Karpas-422 (cell line): ENCODE data around the gene RASSF3. TPM values are rescaled to one million over a fixed set of nuclear protein-coding genes. Genes with fewer than 3 reads are reported as not detected.

ENCODE experiments used
- DNase-seq: peaks from one replicate; pipeline ENCODE4 v3.0.0-alpha.2; 2015
- H2AFZ ChIP-seq: fragments of 200-600 bp; sonication (generic); 2 replicates; pipeline ENCODE4 v1.6.1; 2014; ENCODE audit warnings: antibody characterized with exemption, low read length, mixed read lengths
- H3K27ac ChIP-seq: fragments of 200-600 bp; sonication (generic); 2 replicates; pipeline ENCODE4 v1.5.1; 2014; ENCODE audit warnings: mild to moderate bottlenecking, low read length, moderate library complexity
- H3K27me3 ChIP-seq: fragments of 200-600 bp; sonication (generic); 2 replicates; pipeline ENCODE4 v1.6.1; 2014; ENCODE audit warnings: low read length, mixed read lengths
- H3K36me3 ChIP-seq: fragments of 200-600 bp; sonication (generic); 2 replicates; pipeline ENCODE4 v1.6.1; 2014; ENCODE audit warnings: low read length, mixed read lengths; ENCODE audit not compliant: insufficient read depth
- H3K4me1 ChIP-seq: fragments of 200-600 bp; sonication (generic); 2 replicates; pipeline ENCODE4 v1.6.1; 2014; ENCODE audit warnings: mild to moderate bottlenecking, low read length, mixed read lengths
- H3K4me2 ChIP-seq: fragments of 200-600 bp; sonication (generic); 2 replicates; pipeline ENCODE4 v1.6.1; 2014; ENCODE audit warnings: low read length, low read depth, mild to moderate bottlenecking; ENCODE audit not compliant: poor library complexity, severe bottlenecking
- H3K4me3 ChIP-seq: fragments of 200-600 bp; sonication (generic); 2 replicates; pipeline ENCODE4 v1.5.1; 2014; ENCODE audit warnings: mild to moderate bottlenecking, antibody characterized with exemption, low read length, mixed read lengths
- H3K79me2 ChIP-seq: fragments of 200-600 bp; sonication (generic); 2 replicates; pipeline ENCODE4 v1.6.1; 2014; ENCODE audit warnings: mild to moderate bottlenecking, low read length, mixed read lengths
- H3K9ac ChIP-seq: fragments of 200-600 bp; sonication (generic); 2 replicates; pipeline ENCODE4 v1.6.0; 2014; ENCODE audit warnings: low read length
- H3K9me2 ChIP-seq: fragments of 200-600 bp; sonication (generic), shearing (Covaris generic); replicated peaks from 2 replicates; pipeline ENCODE4 v1.6.0; 2014; ENCODE audit warnings: mild to moderate bottlenecking, low read length, moderate library complexity; ENCODE audit not compliant: insufficient read depth
- H3K9me3 ChIP-seq: fragments of 300-700, 200-600 bp; sonication (generic); 2 replicates; pipeline ENCODE4 v1.6.1; 2014; ENCODE audit warnings: low read length, mixed read lengths
- H4K20me1 ChIP-seq: fragments of 200-600 bp; sonication (generic); 2 replicates; pipeline ENCODE4 v1.6.1; 2014; ENCODE audit warnings: mild to moderate bottlenecking, antibody characterized with exemption, low read length, low read depth; ENCODE audit not compliant: insufficient read depth
- total RNA-seq: library from RNA; depleted of rRNA; stranded (reverse); fragments of >200 nt; shearing (Covaris generic); gene quantifications from 2 replicates; pipeline ENCODE4 v1.2.3, GENCODE V29; 2014; ENCODE audit warnings: low replicate concordance

RASSF3 gene
- total RNA-seq, 1 experiment from 2014 or later: 21.5 TPM

- Histone ChIP-seq H3K4me1 (no peaks in the 10 kb centered on the region), H3K27ac (no peak overlapping the region), H4K20me1 (no peaks in the 10 kb centered on the region), H2AFZ (no peak overlapping the region), H3K79me2 (no peaks in the 10 kb centered on the region), H3K36me3 (peaks cover 42% of the 10 kb centered on the region), H3K9ac (no peak overlapping the region), H3K9me3 (no peaks in the 10 kb centered on the region), H3K4me3 (no peak overlapping the region), H3K4me2 (no peak overlapping the region), H3K27me3 (no peaks in the 10 kb centered on the region), H3K9me2 (no peaks in the 10 kb centered on the region)
- DNase-seq: peak; percentile 42
These were observed 129.5 kb downstream of the RASSF3 start for GRCh38 chr12:64739778-64740177.

DNA sequence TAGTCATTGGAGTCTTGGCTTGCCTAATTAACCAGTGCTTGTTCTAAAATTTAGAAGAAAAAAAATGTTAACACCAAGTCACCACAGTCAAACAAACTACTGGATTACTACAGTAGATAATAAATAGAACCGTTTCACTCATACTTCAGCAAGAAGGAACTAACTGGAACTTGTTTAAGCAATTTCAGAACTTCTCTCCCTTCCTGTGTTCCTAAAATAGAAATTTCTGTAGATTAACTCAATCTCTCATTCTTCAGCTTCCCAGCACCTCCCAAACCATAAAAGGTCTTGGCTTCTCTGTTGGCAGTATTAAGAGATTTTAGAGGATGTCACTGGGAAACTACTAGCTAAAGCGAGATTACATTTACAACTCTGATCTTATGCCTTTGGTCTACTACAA is 130.4 kb downstream of the RASSF3 start:
- H3K27ac ChIP-seq: no peak overlapping the region
- no peaks in the 10 kb centered on the region for H3K9me3 ChIP-seq
- H4K20me1 ChIP-seq: no peaks in the 10 kb centered on the region
- peaks cover 42% of the 10 kb centered on the region for H3K36me3 ChIP-seq
- no peaks in the 10 kb centered on the region for H3K9me2 ChIP-seq
- no peaks in the 10 kb centered on the region for H3K4me1 ChIP-seq
- no peaks in the 10 kb centered on the region for H3K79me2 ChIP-seq
- no peak overlapping the region for H3K4me2 ChIP-seq
- H3K9ac ChIP-seq: no peak overlapping the region
- no peaks in the 10 kb centered on the region for H3K27me3 ChIP-seq
- no peak overlapping the region for H2AFZ ChIP-seq
- no peak for DNase-seq
- no peak overlapping the region for H3K4me3 ChIP-seq

DNA sequence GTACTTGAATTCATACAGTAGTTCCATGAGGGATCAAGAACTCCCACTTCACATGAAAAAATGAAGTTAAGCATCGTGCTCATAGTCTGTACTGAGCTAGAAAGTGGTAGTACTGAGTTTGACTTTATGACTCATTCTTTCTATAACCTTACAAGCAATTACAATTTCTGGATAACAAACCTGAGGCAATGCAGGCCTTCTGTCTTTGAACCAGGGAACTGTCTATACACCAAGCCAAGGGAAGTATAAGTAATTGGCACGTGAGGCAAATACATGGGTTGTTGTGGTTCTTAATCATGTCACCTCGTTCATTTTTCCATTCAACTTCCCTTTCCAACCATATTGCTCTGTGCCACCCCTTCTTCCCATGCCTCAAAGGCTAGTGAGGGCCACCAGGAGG is 132.1 kb downstream of the RASSF3 start:
- DNase-seq: no peak
- H3K4me1 ChIP-seq: peaks cover 12% of the 10 kb centered on the region
- H3K79me2 ChIP-seq: no peaks in the 10 kb centered on the region
- no peaks in the 10 kb centered on the region for H3K9me3 ChIP-seq
- no peak overlapping the region for H2AFZ ChIP-seq
- no peaks in the 10 kb centered on the region for H3K27me3 ChIP-seq
- H3K36me3 ChIP-seq: peaks cover 50% of the 10 kb centered on the region
- no peaks in the 10 kb centered on the region for H4K20me1 ChIP-seq
- no peak overlapping the region for H3K4me3 ChIP-seq
- H3K9me2 ChIP-seq: no peaks in the 10 kb centered on the region
- no peak overlapping the region for H3K4me2 ChIP-seq
- no peak overlapping the region for H3K27ac ChIP-seq
- H3K9ac ChIP-seq: no peak overlapping the region

GRCh38 chr12:64743206-64743605 is 132.9 kb downstream of the RASSF3 start:
- no peak overlapping the region for H3K4me2 ChIP-seq
- H3K9me2 ChIP-seq: no peaks in the 10 kb centered on the region
- peaks cover 50% of the 10 kb centered on the region for H3K36me3 ChIP-seq
- peaks cover 12% of the 10 kb centered on the region for H3K4me1 ChIP-seq
- no peak overlapping the region for H3K4me3 ChIP-seq
- DNase-seq: no peak
- no peaks in the 10 kb centered on the region for H3K79me2 ChIP-seq
- no peak overlapping the region for H2AFZ ChIP-seq
- H4K20me1 ChIP-seq: no peaks in the 10 kb centered on the region
- H3K27ac ChIP-seq: no peak overlapping the region
- no peak overlapping the region for H3K9ac ChIP-seq
- no peaks in the 10 kb centered on the region for H3K9me3 ChIP-seq
- H3K27me3 ChIP-seq: no peaks in the 10 kb centered on the region

- Histone ChIP-seq H3K27me3 (no peaks in the 10 kb centered on the region), H4K20me1 (no peaks in the 10 kb centered on the region), H3K36me3 (peaks cover 42% of the 10 kb centered on the region), H3K27ac (no peak overlapping the region), H3K79me2 (no peaks in the 10 kb centered on the region), H3K4me1 (peaks cover 12% of the 10 kb centered on the region), H3K4me2 (no peak overlapping the region), H3K9me3 (no peaks in the 10 kb centered on the region), H3K9ac (no peak overlapping the region), H3K9me2 (no peaks in the 10 kb centered on the region), H3K4me3 (no peak overlapping the region), H2AFZ (no peak overlapping the region)
- no peak for DNase-seq
These were observed 134.3 kb downstream of the RASSF3 start for GRCh38 chr12:64744422-64745258.

- Histone ChIP-seq H3K9me3 (no peaks in the 10 kb centered on the region), H2AFZ (no peak overlapping the region), H3K4me2 (no peak overlapping the region), H3K4me3 (no peak overlapping the region), H3K4me1 (peaks cover 12% of the 10 kb centered on the region), H3K27ac (no peak overlapping the region), H3K9me2 (no peaks in the 10 kb centered on the region), H3K36me3 (peaks cover 37% of the 10 kb centered on the region), H3K79me2 (no peaks in the 10 kb centered on the region), H3K9ac (no peak overlapping the region), H4K20me1 (no peaks in the 10 kb centered on the region), H3K27me3 (no peaks in the 10 kb centered on the region)
- DNase-seq: no peak
These were observed 135.0 kb downstream of the RASSF3 start for GRCh38 chr12:64745259-64745807.

GRCh38 chr12:64745980-64746379 is 135.7 kb downstream of the RASSF3 start:
- Histone ChIP-seq H3K27me3 (no peaks in the 10 kb centered on the region), H2AFZ (no peak overlapping the region), H3K36me3 (peaks cover 37% of the 10 kb centered on the region), H3K9ac (no peak overlapping the region), H3K9me2 (no peaks in the 10 kb centered on the region), H3K27ac (no peak overlapping the region), H4K20me1 (no peaks in the 10 kb centered on the region), H3K4me2 (no peak overlapping the region), H3K4me1 (peaks cover 12% of the 10 kb centered on the region), H3K9me3 (no peaks in the 10 kb centered on the region), H3K4me3 (no peak overlapping the region), H3K79me2 (no peaks in the 10 kb centered on the region)
- no peak for DNase-seq

- no peak for DNase-seq
- no peak overlapping the region for H3K4me3 ChIP-seq
- H3K79me2 ChIP-seq: no peaks in the 10 kb centered on the region
- no peak overlapping the region for H2AFZ ChIP-seq
- H3K9me2 ChIP-seq: no peaks in the 10 kb centered on the region
- no peaks in the 10 kb centered on the region for H3K9me3 ChIP-seq
- no peaks in the 10 kb centered on the region for H4K20me1 ChIP-seq
- no peak overlapping the region for H3K4me2 ChIP-seq
- H3K36me3 ChIP-seq: peaks cover 37% of the 10 kb centered on the region
- H3K9ac ChIP-seq: no peak overlapping the region
- H3K27me3 ChIP-seq: no peaks in the 10 kb centered on the region
- peaks cover 12% of the 10 kb centered on the region for H3K4me1 ChIP-seq
- H3K27ac ChIP-seq: no peak overlapping the region
These were observed 136.4 kb downstream of the RASSF3 start for GRCh38 chr12:64746663-64747062.
